ENCODE measurements around the gene DCAF8L2. TPM values are rescaled to one million over a fixed set of nuclear protein-coding genes. Genes with fewer than 3 reads are reported as not detected.

The DCAF8L2 gene
- total and polyA plus RNA-seq, 2 of the 13 experiments (the other 11 are each of a cell fraction or from before 2014, with no cell fraction given): not detected

DNA sequence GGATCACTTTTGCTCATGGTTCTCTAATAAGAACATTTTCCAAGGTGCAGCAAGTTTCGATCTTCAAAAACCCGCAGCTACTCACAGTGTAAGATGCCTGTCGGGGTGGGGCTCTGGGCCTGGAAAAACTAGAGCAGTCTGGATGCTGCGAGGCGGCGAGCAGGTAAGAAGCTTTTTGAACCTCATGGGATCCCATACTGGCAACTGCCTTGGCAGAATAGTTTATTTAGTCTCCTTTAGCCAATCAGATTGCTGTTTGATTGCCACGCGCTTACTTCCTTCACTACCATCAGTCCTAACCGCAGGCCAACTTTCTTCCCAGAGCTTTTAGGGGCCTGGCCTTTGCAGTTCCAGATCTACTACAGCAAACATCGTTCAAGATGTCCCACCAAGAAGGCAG, 156.4 kb downstream of the DCAF8L2 start:
- Histone ChIP-seq H3K4me3 (replicated peaks in 1 of 3; ENCODE audit: insufficient read depth in 1 of 3, low read depth in 2 of 3, low read length in 3 of 3) (no peak overlapping the region), H3K27me3 (ENCODE audit: control insufficient read depth in 1 of 2, insufficient read depth in 2 of 2, low read length in 2 of 2) (no peaks in the 10 kb centered on the region; a peak in 1 of 5 replicates), H3K9me3 (ENCODE audit: low read length) (no peaks in the 10 kb centered on the region), H3K9ac (ENCODE audit: insufficient read depth, low read depth, low read length) (no peak overlapping the region), H4K20me1 (ENCODE audit: insufficient read depth, low read length) (no peaks in the 10 kb centered on the region), H2AFZ (ENCODE audit: low read length) (no peak overlapping the region), H3K36me3 (replicated peaks in 1 of 2; ENCODE audit: control insufficient read depth in 1 of 2, insufficient read depth in 2 of 2, low read length in 2 of 2) (no peaks in the 10 kb centered on the region), H3K4me1 (ENCODE audit: insufficient read depth, low read length) (no peaks in the 10 kb centered on the region), H3K4me2 (ENCODE audit: low read depth, low read length) (no peak overlapping the region), H3K27ac (ENCODE audit: extremely low read length, insufficient read depth, low read length) (no peak overlapping the region), H3K79me2 (ENCODE audit: insufficient read depth, low read length) (no peaks in the 10 kb centered on the region)
- intact Hi-C loops (cut with micrococcal nuclease; ENCODE audit: unreplicated experiment): no loop called here
- no peak for DNase-seq (ENCODE audit: low spot score)
- in situ Hi-C loops (cut with HindIII; ENCODE audit: extremely low pct_ligation_motif_present, low pct_unique_long_range_greater_than_20kb): no loop called here
- WGBS (ENCODE audit: low lambda C conversion rate): 10% methylated on average over 5 of the region's 10 CpGs
- CTCF ChIA-PET (ENCODE audit: low intra/inter-chr PET ratio, low total read pairs): no interaction called here
- no peak for ATAC-seq
- TF ChIP-seq U2AF1 (optimal IDR thresholded peaks at IDR 0.05; ENCODE audit: low read depth, low read length) (no peak), ARNTL (CRISPR knock-in tag; IDR thresholded peaks at IDR 0.05) (no peak), ZFP82 (CRISPR knock-in tag; IDR thresholded peaks at IDR 0.05; ENCODE audit: borderline replicate concordance) (no peak), ZBTB42 (CRISPR knock-in tag; IDR thresholded peaks at IDR 0.05) (no peak), IKZF1 (IDR thresholded peaks at IDR 0.05) (no peak), KLF9 (CRISPR knock-in tag; IDR thresholded peaks at IDR 0.05; ENCODE audit: low read depth) (no peak), LBX2 (CRISPR knock-in tag; IDR thresholded peaks at IDR 0.05; ENCODE audit: borderline replicate concordance) (no peak), RXRA (CRISPR knock-in tag; IDR thresholded peaks at IDR 0.05) (no peak), SMARCC2 (IDR thresholded peaks at IDR 0.05) (no peak), ZIK1 (CRISPR knock-in tag; IDR thresholded peaks at IDR 0.05; ENCODE audit: borderline replicate concordance, low read depth) (no peak), HOXA5 (CRISPR knock-in tag; IDR thresholded peaks at IDR 0.05) (no peak), ZSCAN31 (CRISPR knock-in tag; IDR thresholded peaks at IDR 0.05; ENCODE audit: low read depth) (no peak), ZNF670 (CRISPR knock-in tag; IDR thresholded peaks at IDR 0.05; ENCODE audit: borderline replicate concordance) (no peak), STAT5B (CRISPR knock-in tag; IDR thresholded peaks at IDR 0.05) (no peak), ZNF891 (CRISPR knock-in tag; IDR thresholded peaks at IDR 0.05) (no peak), FOXA1 (IDR thresholded peaks at IDR 0.05) (no peak), FOXA1 (CRISPR knock-in tag; IDR thresholded peaks at IDR 0.05) (no peak), NR1H2 (CRISPR knock-in tag; IDR thresholded peaks at IDR 0.05; ENCODE audit: borderline replicate concordance, low read depth) (no peak), IKZF4 (CRISPR knock-in tag; IDR thresholded peaks at IDR 0.05; ENCODE audit: borderline replicate concordance, low read depth, not compliant biosample characterization) (no peak)
- TF ChIP-seq, protein P1, sequence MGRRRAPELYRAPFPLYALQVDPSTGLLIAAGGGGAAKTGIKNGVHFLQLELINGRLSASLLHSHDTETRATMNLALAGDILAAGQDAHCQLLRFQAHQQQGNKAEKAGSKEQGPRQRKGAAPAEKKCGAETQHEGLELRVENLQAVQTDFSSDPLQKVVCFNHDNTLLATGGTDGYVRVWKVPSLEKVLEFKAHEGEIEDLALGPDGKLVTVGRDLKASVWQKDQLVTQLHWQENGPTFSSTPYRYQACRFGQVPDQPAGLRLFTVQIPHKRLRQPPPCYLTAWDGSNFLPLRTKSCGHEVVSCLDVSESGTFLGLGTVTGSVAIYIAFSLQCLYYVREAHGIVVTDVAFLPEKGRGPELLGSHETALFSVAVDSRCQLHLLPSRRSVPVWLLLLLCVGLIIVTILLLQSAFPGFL (CRISPR knock-in tag; IDR thresholded peaks at IDR 0.05): no peak
- TF ChIP-seq, protein P2, sequence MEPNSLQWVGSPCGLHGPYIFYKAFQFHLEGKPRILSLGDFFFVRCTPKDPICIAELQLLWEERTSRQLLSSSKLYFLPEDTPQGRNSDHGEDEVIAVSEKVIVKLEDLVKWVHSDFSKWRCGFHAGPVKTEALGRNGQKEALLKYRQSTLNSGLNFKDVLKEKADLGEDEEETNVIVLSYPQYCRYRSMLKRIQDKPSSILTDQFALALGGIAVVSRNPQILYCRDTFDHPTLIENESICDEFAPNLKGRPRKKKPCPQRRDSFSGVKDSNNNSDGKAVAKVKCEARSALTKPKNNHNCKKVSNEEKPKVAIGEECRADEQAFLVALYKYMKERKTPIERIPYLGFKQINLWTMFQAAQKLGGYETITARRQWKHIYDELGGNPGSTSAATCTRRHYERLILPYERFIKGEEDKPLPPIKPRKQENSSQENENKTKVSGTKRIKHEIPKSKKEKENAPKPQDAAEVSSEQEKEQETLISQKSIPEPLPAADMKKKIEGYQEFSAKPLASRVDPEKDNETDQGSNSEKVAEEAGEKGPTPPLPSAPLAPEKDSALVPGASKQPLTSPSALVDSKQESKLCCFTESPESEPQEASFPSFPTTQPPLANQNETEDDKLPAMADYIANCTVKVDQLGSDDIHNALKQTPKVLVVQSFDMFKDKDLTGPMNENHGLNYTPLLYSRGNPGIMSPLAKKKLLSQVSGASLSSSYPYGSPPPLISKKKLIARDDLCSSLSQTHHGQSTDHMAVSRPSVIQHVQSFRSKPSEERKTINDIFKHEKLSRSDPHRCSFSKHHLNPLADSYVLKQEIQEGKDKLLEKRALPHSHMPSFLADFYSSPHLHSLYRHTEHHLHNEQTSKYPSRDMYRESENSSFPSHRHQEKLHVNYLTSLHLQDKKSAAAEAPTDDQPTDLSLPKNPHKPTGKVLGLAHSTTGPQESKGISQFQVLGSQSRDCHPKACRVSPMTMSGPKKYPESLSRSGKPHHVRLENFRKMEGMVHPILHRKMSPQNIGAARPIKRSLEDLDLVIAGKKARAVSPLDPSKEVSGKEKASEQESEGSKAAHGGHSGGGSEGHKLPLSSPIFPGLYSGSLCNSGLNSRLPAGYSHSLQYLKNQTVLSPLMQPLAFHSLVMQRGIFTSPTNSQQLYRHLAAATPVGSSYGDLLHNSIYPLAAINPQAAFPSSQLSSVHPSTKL (CRISPR knock-in tag; IDR thresholded peaks at IDR 0.05): no peak
- POLR2A ChIA-PET: no interaction called here
- no TSS peak for BruUV-seq (replicated peaks)
- no peak for FAIRE-seq

All from HepG2 (cell line).